ENCODE data around the gene LPXN.
A peak's percentile ranks its signal among the peaks of the same experiment; 100 is the strongest.
"Not testable (repeated sequence)": the region's sequence is repeated elsewhere in the genome, so short reads cannot be mapped to it uniquely, and the experiment has no call there.

Gene LPXN

DNA sequence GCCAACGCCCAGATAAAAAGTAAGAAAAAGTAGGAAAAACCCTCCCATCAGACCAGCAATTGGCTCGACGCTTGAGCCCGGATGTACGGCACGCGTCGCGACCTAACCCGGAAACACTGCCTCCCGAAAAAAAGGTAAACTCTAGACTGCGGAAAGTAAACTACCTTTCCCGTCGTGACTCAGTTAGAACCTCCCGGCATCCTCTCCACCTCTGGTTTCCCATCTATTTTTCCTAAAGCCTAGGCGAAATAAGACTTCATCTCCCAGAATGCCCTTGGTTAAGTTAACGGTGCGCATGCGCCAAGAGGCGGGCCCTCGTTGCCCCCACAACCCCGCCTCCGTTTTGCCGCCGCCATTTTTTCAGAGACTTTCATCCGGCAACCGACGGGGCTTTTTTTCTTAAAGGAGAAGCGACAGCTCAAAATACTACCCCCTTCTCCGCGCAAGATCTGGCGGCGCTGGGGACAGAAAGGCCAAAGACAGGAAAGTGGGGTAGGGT is 2.5 kb upstream of the LPXN start:
- Histone ChIP-seq H3K27me3 (ENCODE audit: control insufficient read depth, insufficient read depth, low read length) (no peaks in the 10 kb centered on the region), H3K9me3 (replicated peaks; ENCODE audit: low read length) (no peaks in the 10 kb centered on the region), H3K4me1 (ENCODE audit: control insufficient read depth, insufficient read depth, low read length) (peaks cover 53% of the 10 kb centered on the region), H3K36me3 (ENCODE audit: insufficient read depth, low read length) (no peaks in the 10 kb centered on the region), H3K4me2 (ENCODE audit: low read length) (peak overlapping the region; percentile 90), H3K9ac (ENCODE audit: low read depth, low read length) (peak overlapping the region; percentile 97), H3K4me3 (ENCODE audit: low read length) (peak overlapping the region; percentile 90)

DNA sequence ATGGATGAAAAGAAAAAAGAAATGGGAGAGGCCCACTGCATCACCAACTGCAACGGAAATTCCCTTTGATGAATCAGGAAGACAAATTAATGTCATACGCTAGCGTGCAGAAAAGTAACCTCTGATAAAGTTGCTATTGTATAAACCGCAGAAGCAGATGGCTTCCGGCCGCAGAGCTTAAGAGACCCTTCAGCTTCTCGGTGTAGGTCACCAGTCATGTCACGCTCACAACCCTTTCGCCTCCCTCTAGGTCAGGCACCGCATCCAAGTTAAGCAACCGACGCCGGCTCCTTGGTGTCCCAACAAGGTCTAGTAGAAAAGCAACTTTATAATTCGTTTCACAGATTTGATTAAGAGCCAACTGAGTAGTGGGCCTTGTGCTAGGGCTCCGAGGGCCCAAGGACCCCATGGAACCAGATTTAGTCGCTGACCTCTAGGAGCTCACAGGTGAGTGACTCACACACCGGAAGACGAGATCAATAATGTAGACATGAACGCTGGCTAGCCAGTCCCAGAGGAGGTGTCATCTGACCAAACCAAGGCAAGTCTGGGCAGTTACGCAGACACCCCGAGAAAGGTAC is 2.0 kb upstream of the LPXN start:
- Histone ChIP-seq H3K9me3 (replicated peaks; ENCODE audit: low read length) (no peaks in the 10 kb centered on the region), H3K4me1 (ENCODE audit: control insufficient read depth, insufficient read depth, low read length) (peaks cover 53% of the 10 kb centered on the region), H3K36me3 (ENCODE audit: insufficient read depth, low read length) (no peaks in the 10 kb centered on the region), H3K4me2 (ENCODE audit: low read length) (peak overlapping the region; percentile 90), H3K27me3 (ENCODE audit: control insufficient read depth, insufficient read depth, low read length) (no peaks in the 10 kb centered on the region), H3K9ac (ENCODE audit: low read depth, low read length) (peak overlapping the region; percentile 97), H3K4me3 (ENCODE audit: low read length) (peak overlapping the region; percentile 90)

DNA sequence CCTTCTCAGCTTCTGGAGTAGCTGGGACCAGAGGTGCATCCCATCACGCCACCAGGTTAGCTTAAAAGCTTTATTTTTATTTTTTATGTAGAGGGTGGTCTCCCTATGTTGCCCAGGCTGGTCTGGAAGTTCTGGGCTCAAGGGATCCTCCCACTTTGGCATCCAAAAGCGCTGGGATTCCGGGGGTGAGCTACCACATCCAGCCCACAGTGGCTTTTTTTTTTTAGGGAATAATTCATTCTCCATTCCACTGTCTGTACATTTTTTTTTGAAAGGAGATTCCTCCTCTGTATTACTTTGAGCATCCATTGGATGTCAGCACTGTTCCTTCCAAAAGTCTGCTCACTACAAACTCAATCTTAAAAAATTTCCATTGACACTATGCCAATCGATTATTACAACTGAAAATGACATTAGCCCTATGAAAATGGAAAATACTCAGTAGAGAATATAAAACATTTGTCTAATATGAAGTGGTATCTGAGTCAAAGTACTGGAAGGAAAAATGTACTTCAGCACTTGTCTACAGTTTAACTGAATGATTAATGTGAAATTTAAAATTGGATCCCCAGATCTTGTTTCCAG is 1.3 kb upstream of the LPXN start:
- Histone ChIP-seq H3K36me3 (ENCODE audit: insufficient read depth, low read length) (no peaks in the 10 kb centered on the region), H3K9me3 (replicated peaks; ENCODE audit: low read length) (no peaks in the 10 kb centered on the region), H3K4me1 (ENCODE audit: control insufficient read depth, insufficient read depth, low read length) (peaks cover 52% of the 10 kb centered on the region), H3K4me3 (ENCODE audit: low read length) (peak overlapping the region; percentile 90), H3K27me3 (ENCODE audit: control insufficient read depth, insufficient read depth, low read length) (no peaks in the 10 kb centered on the region), H3K4me2 (ENCODE audit: low read length) (peak overlapping the region; percentile 90), H3K9ac (ENCODE audit: low read depth, low read length) (peak overlapping the region; percentile 97)

DNA sequence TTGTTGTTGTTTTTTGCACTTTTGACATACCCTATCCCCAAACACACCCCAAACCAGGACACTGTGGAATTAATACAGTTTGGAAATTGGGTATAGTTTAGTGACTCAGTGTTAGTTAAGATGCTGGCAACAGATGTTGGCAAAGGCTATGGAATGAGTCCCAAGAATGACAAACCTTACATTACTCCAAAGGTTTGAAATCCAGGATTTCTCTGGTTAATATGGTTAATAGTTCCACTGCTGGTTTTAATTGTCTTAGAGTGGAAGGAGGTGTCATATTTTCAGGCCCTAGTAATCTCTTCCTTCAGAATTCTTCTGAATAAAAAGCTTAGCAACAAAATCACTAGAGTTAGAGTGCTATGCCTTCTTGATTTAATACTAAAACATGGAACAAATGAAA is 775 bp downstream of the LPXN start:
- H3K9me3 ChIP-seq (replicated peaks; ENCODE audit: low read length): no peaks in the 10 kb centered on the region
- peak overlapping the region; percentile 65 for H3K4me3 ChIP-seq (ENCODE audit: low read length)
- H3K4me1 ChIP-seq (ENCODE audit: control insufficient read depth, insufficient read depth, low read length): peaks cover 39% of the 10 kb centered on the region

DNA sequence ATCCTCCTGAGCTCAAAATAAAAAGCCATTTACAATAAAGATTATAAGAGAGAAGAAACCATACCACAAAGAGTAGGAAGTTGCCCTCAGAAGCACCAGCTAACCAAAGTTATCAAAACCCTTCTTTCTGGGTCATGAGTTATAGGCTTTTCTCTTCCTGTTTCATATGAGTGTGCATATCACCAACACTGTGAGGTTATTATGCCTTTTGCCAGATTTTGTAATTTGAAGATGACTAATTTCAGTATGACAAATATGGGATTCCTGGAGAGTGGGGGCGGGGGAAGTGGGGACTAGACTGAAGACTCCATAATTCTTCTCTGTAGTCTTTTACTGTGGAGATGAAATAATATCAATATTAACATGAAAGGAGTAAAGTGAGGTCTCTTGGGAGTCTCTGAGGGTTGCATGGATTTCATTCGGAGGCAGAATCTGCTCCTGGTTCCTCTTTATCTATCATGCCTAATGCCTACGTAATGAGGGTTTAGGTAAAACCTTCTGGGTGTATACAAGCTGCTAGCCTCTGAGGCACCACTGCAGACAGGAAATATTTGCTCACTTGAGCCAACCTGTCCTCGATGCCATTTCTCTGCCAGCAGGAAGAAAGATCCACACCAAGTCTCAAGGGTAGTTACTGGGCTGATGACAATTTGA is 2.1 kb downstream of the LPXN start:
- no peaks in the 10 kb centered on the region for H3K27me3 ChIP-seq (ENCODE audit: control insufficient read depth, insufficient read depth, low read length)
- no peaks in the 10 kb centered on the region for H3K9me3 ChIP-seq (replicated peaks; ENCODE audit: low read length)
- peak overlapping the region; percentile 90 for H3K4me2 ChIP-seq (ENCODE audit: low read length)
- H3K4me3 ChIP-seq (ENCODE audit: low read length): peak overlapping the region; percentile 65
- peaks cover 10% of the 10 kb centered on the region for H3K36me3 ChIP-seq (ENCODE audit: insufficient read depth, low read length)
- H3K9ac ChIP-seq (ENCODE audit: low read depth, low read length): peak overlapping the region; percentile 97
- H3K4me1 ChIP-seq (ENCODE audit: control insufficient read depth, insufficient read depth, low read length): peaks cover 39% of the 10 kb centered on the region

More for the DNA sequence above, 775 bp downstream of the LPXN start:
- Histone ChIP-seq H3K9ac (ENCODE audit: low read depth, low read length) (peak overlapping the region; percentile 97), H3K36me3 (ENCODE audit: insufficient read depth, low read length) (peaks cover 3% of the 10 kb centered on the region), H3K4me2 (ENCODE audit: low read length) (peak overlapping the region; percentile 90), H3K27me3 (ENCODE audit: control insufficient read depth, insufficient read depth, low read length) (no peaks in the 10 kb centered on the region)

DNA sequence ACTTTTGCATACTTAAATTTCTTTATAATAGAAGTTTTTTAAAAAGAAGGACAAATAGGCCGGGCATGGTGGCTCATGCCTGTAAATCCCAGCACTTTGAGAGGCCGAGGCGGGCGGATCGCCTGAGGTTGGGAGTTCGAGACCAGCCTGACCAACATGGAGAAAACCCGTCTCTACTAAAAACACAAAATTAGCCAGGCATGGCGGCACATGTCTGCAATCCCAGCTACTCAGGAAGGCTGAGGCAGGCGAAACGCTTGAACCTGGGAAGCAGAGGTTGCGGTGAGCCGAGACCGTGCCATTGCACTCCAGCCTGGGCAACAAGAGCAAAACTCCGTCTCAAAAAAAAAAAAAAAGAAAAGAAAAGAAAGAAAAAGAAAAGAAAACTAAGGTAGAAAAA is 2.8 kb downstream of the LPXN start:
- H3K27me3 ChIP-seq (ENCODE audit: control insufficient read depth, insufficient read depth, low read length); H3K36me3 ChIP-seq (ENCODE audit: insufficient read depth, low read length); H3K9me3 ChIP-seq (replicated peaks; ENCODE audit: low read length): not testable (repeated sequence)
- Histone ChIP-seq H3K4me2 (ENCODE audit: low read length) (peak overlapping the region; percentile 90), H3K4me1 (ENCODE audit: control insufficient read depth, insufficient read depth, low read length) (peaks cover 39% of the 10 kb centered on the region), H3K9ac (ENCODE audit: low read depth, low read length) (peak overlapping the region; percentile 58), H3K4me3 (ENCODE audit: low read length) (peak overlapping the region; percentile 10)

DNA sequence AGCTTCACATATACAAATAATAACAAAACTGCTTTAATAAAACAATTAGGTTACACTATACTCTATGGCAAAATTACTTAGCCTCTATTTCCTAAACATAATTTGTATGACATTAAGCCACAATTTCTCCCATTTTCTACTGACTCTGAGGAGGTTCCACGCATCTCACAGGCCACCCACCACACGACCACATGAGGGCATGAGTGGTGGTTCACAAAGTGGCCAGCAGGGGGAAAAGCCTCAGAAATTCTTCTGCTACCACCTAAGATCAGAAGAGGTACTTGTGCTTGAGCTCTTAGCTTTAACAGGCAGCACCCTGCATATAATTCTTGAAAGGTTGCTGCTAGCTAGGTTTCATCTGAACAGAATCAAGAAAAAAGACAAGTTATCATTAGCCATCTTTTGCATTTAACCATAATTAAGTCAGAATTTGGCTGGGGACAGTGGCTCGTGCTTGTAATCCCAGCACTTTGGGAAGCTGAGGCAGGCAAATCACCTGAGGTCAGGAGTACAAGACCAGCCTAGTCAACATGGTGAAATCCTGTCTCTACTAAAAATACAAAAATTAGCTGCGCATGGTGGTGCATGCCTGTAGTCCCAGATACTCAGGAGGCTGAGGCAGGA is 7.7 kb downstream of the LPXN start:
- Histone ChIP-seq H3K4me2 (ENCODE audit: low read length) (no peak overlapping the region), H3K27me3 (ENCODE audit: control insufficient read depth, insufficient read depth, low read length) (no peaks in the 10 kb centered on the region), H3K4me3 (ENCODE audit: low read length) (no peak overlapping the region), H3K4me1 (ENCODE audit: control insufficient read depth, insufficient read depth, low read length) (peaks cover 25% of the 10 kb centered on the region), H3K36me3 (ENCODE audit: insufficient read depth, low read length) (peaks cover 12% of the 10 kb centered on the region), H3K9ac (ENCODE audit: low read depth, low read length) (no peak overlapping the region), H3K9me3 (replicated peaks; ENCODE audit: low read length) (no peaks in the 10 kb centered on the region)

DNA sequence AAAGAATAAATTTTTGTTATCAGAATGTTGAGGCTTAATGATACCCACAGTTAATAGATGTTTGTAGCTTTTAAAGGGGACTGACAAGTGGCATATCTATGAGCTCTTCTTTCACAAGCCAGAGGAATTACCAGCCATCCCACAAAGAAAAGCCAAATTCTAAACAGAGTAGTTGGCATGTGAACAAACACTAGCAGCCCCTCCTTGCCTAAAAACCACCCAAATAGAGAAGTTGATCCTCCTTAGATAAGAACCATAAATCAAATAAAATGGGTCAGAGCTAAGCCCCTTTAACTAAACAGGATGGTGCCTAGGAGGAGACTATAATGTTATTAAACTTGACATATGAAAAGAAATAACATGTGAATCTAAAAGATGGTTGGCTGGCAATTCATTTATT is 11.4 kb downstream of the LPXN start:
- Histone ChIP-seq H3K4me3 (ENCODE audit: low read length) (no peak overlapping the region), H3K4me2 (ENCODE audit: low read length) (no peak overlapping the region), H3K4me1 (ENCODE audit: control insufficient read depth, insufficient read depth, low read length) (peaks cover 27% of the 10 kb centered on the region), H3K9me3 (replicated peaks; ENCODE audit: low read length) (no peaks in the 10 kb centered on the region), H3K27me3 (ENCODE audit: control insufficient read depth, insufficient read depth, low read length) (no peaks in the 10 kb centered on the region), H3K9ac (ENCODE audit: low read depth, low read length) (peak overlapping the region; percentile 40), H3K36me3 (ENCODE audit: insufficient read depth, low read length) (peaks cover 10% of the 10 kb centered on the region)

DNA sequence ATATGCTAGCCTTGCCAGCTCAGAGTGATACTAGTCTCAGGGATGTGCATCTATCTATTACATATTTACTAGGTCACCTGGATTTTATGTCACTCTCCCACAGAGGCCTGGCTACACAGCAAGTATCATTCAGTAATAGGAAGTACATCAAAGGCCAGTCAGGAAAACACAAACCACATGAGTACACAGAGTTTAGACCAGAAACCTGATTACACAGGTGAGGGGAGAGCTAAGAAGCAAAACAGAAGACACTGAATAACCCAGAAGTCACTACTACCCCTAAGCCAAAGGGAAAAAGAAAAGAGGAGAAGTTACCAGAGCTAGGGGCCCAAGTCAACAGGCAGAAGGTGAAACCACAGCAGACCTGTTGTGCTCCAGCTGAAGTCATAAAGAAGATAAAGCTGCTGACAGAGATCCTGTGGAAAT is 13.3 kb downstream of the LPXN start:
- H3K27me3 ChIP-seq (ENCODE audit: control insufficient read depth, insufficient read depth, low read length): no peaks in the 10 kb centered on the region
- no peak overlapping the region for H3K4me2 ChIP-seq (ENCODE audit: low read length)
- no peak overlapping the region for H3K4me3 ChIP-seq (ENCODE audit: low read length)
- no peaks in the 10 kb centered on the region for H3K9me3 ChIP-seq (replicated peaks; ENCODE audit: low read length)
- peaks cover 10% of the 10 kb centered on the region for H3K36me3 ChIP-seq (ENCODE audit: insufficient read depth, low read length)
- no peak overlapping the region for H3K9ac ChIP-seq (ENCODE audit: low read depth, low read length)
- peaks cover 26% of the 10 kb centered on the region for H3K4me1 ChIP-seq (ENCODE audit: control insufficient read depth, insufficient read depth, low read length)

DNA sequence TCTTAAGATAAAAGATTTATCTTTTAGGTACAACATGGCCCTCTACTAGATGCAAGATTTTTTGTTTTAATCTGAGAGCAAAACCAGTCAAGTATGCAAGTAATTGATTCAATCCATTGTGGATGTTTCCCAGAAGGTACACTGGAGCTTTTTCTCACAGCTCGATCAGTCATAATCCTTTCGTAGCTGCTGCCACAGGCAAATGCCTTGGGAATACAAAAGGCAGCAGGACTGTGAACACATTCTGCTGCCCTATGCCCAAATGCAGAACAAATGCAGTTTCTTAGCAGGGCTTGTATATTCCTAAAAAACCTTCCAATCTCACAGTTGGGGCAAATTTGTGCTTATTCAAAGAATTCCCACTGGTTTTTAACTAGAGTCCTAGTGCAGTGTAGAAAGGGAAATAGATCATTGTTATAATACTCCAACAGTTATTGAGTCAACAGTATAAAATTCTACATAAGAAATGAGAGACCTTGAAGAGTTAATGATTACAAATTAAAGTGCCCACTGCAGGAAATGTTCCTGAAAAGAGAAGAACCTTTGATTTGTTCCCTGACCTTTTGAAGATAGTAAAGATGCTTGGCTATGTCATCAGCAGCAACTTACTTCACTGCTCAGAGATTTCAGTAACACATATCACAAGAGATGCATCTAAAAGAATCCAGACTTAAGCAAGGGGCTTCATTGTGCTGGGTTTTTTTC is 14.1 kb downstream of the LPXN start:
- no peaks in the 10 kb centered on the region for H3K27me3 ChIP-seq (ENCODE audit: control insufficient read depth, insufficient read depth, low read length)
- H3K9ac ChIP-seq (ENCODE audit: low read depth, low read length): no peak overlapping the region
- no peak overlapping the region for H3K4me3 ChIP-seq (ENCODE audit: low read length)
- no peak overlapping the region for H3K4me2 ChIP-seq (ENCODE audit: low read length)
- H3K36me3 ChIP-seq (ENCODE audit: insufficient read depth, low read length): peaks cover 10% of the 10 kb centered on the region
- H3K4me1 ChIP-seq (ENCODE audit: control insufficient read depth, insufficient read depth, low read length): peaks cover 24% of the 10 kb centered on the region
- H3K9me3 ChIP-seq (replicated peaks; ENCODE audit: low read length): no peaks in the 10 kb centered on the region

DNA sequence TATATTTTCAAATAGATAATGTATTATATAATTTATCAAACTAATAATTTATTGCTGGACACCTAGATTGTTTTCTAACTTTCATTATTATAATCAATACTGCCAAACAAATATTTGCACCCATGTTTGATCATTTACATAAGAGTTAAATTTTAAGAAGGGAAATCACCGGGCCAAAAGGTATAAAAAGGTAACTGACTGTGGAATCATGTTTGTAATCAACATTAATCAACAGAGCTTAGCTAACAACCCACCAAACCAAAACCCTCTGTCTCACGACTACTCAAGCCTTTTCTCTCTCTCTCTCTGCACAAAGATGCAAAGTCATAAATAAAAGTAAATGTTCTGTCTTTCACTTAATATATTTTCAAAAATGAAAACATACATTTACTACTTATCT is 14.8 kb downstream of the LPXN start:
- Histone ChIP-seq H3K4me3 (ENCODE audit: low read length) (no peak overlapping the region), H3K27me3 (ENCODE audit: control insufficient read depth, insufficient read depth, low read length) (no peaks in the 10 kb centered on the region), H3K4me1 (ENCODE audit: control insufficient read depth, insufficient read depth, low read length) (peaks cover 22% of the 10 kb centered on the region), H3K36me3 (ENCODE audit: insufficient read depth, low read length) (peaks cover 10% of the 10 kb centered on the region), H3K9me3 (replicated peaks; ENCODE audit: low read length) (no peaks in the 10 kb centered on the region), H3K9ac (ENCODE audit: low read depth, low read length) (no peak overlapping the region), H3K4me2 (ENCODE audit: low read length) (no peak overlapping the region)

Data from skeletal muscle satellite cell (primary cell).